ENCODE measurements around the gene EEF1E1.
A peak's percentile ranks its signal among the peaks of the same experiment; 100 is the strongest.

- TF ChIP-seq CTCF (IDR thresholded peaks at IDR 0.05; ENCODE audit: insufficient read depth, low read length) (no peak), POLR2AphosphoS5 (IDR thresholded peaks at IDR 0.05; ENCODE audit: low read depth) (no peak), GABPA (IDR thresholded peaks at IDR 0.05; ENCODE audit: low read depth) (no peak), SPI1 (IDR thresholded peaks at IDR 0.05; ENCODE audit: borderline replicate concordance, low read depth) (no peak)
- TF ChIP-seq, protein P1, sequence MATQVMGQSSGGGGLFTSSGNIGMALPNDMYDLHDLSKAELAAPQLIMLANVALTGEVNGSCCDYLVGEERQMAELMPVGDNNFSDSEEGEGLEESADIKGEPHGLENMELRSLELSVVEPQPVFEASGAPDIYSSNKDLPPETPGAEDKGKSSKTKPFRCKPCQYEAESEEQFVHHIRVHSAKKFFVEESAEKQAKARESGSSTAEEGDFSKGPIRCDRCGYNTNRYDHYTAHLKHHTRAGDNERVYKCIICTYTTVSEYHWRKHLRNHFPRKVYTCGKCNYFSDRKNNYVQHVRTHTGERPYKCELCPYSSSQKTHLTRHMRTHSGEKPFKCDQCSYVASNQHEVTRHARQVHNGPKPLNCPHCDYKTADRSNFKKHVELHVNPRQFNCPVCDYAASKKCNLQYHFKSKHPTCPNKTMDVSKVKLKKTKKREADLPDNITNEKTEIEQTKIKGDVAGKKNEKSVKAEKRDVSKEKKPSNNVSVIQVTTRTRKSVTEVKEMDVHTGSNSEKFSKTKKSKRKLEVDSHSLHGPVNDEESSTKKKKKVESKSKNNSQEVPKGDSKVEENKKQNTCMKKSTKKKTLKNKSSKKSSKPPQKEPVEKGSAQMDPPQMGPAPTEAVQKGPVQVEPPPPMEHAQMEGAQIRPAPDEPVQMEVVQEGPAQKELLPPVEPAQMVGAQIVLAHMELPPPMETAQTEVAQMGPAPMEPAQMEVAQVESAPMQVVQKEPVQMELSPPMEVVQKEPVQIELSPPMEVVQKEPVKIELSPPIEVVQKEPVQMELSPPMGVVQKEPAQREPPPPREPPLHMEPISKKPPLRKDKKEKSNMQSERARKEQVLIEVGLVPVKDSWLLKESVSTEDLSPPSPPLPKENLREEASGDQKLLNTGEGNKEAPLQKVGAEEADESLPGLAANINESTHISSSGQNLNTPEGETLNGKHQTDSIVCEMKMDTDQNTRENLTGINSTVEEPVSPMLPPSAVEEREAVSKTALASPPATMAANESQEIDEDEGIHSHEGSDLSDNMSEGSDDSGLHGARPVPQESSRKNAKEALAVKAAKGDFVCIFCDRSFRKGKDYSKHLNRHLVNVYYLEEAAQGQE (IDR thresholded peaks at IDR 0.05; ENCODE audit: insufficient replicate concordance, low read depth) = peak; percentile 41
These were observed 37.5 kb downstream of the EEF1E1 start for GRCh38 chr6:8064638-8065518.
